K562 (cell line): ENCODE results near the gene ATP6V1G1. TPM values are rescaled to one million over a fixed set of nuclear protein-coding genes. Genes with fewer than 3 reads are reported as not detected.

Source experiments
- ATAC-seq: fragments of 200-7000 bp; cut with Tn5 transposase; 3 replicates; pipeline ENCODE4 v1.9.1; 2020; ENCODE audit warnings: moderate library complexity
- BruUV-seq: library from RNA; stranded (reverse); fragments of 400-500 nt; replicated peaks from 2 replicates; lab custom pipeline; 2021; lab: Mats Ljungman, UMichigan
- CTCF ChIA-PET: fragments of 300-600 bp; formaldehyde crosslinking; extraction: SDS; loops from one replicate; lab custom pipeline; 2021; ENCODE audit warnings: low intra/inter-chr PET ratio; lab: Yijun Ruan, JAX
- POLR2A ChIA-PET: fragments of 300-600, 350-650 bp; sonication (Branson Sonifier 250); formaldehyde crosslinking; extraction: SDS; loops from one replicate; lab custom pipeline; 2021; ENCODE audit warnings: antibody characterized with exemption, inconsistent platforms; lab: Yijun Ruan, JAX
- DNase-seq, 4 experiments: peaks; one replicate each; pipeline versions ENCODE4 v3.0.0 to v3.0.0-alpha.2; 2011 to 2018; ENCODE audit warnings: low spot score in 3 of 4, mixed read lengths in 3 of 4; ENCODE audit errors: extremely low read depth in 1 of 4
- FAIRE-seq: peaks from 2 replicates; lab custom pipeline; 2011; peaks lifted over from hg19 to GRCh38; lab: Jason Lieb, UNC
- H2AFZ ChIP-seq: 2 replicates; pipeline ENCODE4 v1.6.0; 2011; ENCODE audit warnings: low read depth, low read length, control low read depth, inconsistent platforms
- H3K27ac ChIP-seq: fragments of 200-600 bp; 3 replicates; pipeline ENCODE4 v1.8.0; 2011; ENCODE audit warnings: low read depth, mild to moderate bottlenecking, control low read depth, inconsistent platforms, low read length, moderate library complexity, mixed read lengths; ENCODE audit errors: extremely low read depth
- H3K27me3 ChIP-seq, 2 experiments: fragments of 300-600 bp in 1 of 2; 2 replicates in 1 of 2; 3 replicates in 1 of 2; pipeline versions ENCODE4 v1.6.0 to v1.8.0; 2011; ENCODE audit warnings: inconsistent platforms in 2 of 2, low read length in 2 of 2, mild to moderate bottlenecking in 1 of 2, mixed read lengths in 1 of 2, moderate library complexity in 1 of 2; ENCODE audit not compliant: control insufficient read depth in 2 of 2, insufficient read depth in 2 of 2
- H3K36me3 ChIP-seq: fragments of 300-600 bp; 3 replicates; pipeline ENCODE4 v1.8.0; 2011; ENCODE audit warnings: mild to moderate bottlenecking, low read length, inconsistent platforms; ENCODE audit not compliant: control insufficient read depth, insufficient read depth
- H3K4me1 ChIP-seq, 2 experiments: fragments of 200-600 bp in 1 of 2; replicated peaks in 1 of 2; 2 replicates in 1 of 2; 3 replicates in 1 of 2; pipeline versions ENCODE4 v1.5.1 to v1.8.0; 2011; ENCODE audit warnings: inconsistent platforms in 2 of 2, low read length in 2 of 2, mild to moderate bottlenecking in 1 of 2, mixed read lengths in 1 of 2, moderate library complexity in 1 of 2; ENCODE audit not compliant: control insufficient read depth in 2 of 2, insufficient read depth in 2 of 2
- H3K4me2 ChIP-seq: 2 replicates; pipeline ENCODE4 v1.6.1; 2011; ENCODE audit warnings: low read length, control low read depth, inconsistent platforms, mixed read lengths; ENCODE audit not compliant: insufficient read depth
- H3K4me3 ChIP-seq: fragments of 200-600 bp; sonication (generic), shearing (Covaris generic); 2 replicates; pipeline ENCODE4 v1.5.1; 2016; ENCODE audit warnings: control low read depth, inconsistent platforms
- H3K79me2 ChIP-seq: fragments of 200-600 bp; 3 replicates; pipeline ENCODE4 v1.8.0; 2011; ENCODE audit warnings: low read length, inconsistent platforms; ENCODE audit not compliant: control insufficient read depth, insufficient read depth
- H3K9ac ChIP-seq, 2 experiments: 2 replicates each; pipeline versions ENCODE4 v1.6.0 to v1.6.1; 2011; ENCODE audit warnings: low read depth in 2 of 2, low read length in 2 of 2, control low read depth in 1 of 2, inconsistent platforms in 1 of 2, mild to moderate bottlenecking in 1 of 2, mixed read lengths in 1 of 2; ENCODE audit not compliant: insufficient read depth in 1 of 2
- H3K9me1 ChIP-seq: one replicate; pipeline ENCODE4 v1.6.0; 2011; ENCODE audit warnings: inconsistent platforms, mild to moderate bottlenecking, low read length, moderate library complexity; ENCODE audit not compliant: control insufficient read depth, insufficient read depth
- H3K9me3 ChIP-seq: replicated peaks from 2 replicates; pipeline ENCODE4 v1.5.1; 2011; ENCODE audit warnings: low read depth, low read length, inconsistent platforms; ENCODE audit not compliant: control insufficient read depth, insufficient read depth
- H4K20me1 ChIP-seq: replicated peaks from 2 replicates; pipeline ENCODE4 v1.6.1; 2011; ENCODE audit warnings: low read length, inconsistent platforms, mixed read lengths; ENCODE audit not compliant: control insufficient read depth, insufficient read depth
- EZH2 ChIP-seq: IDR thresholded peaks from 2 replicates; pipeline ENCODE4 v1.6.1; 2012; ENCODE audit warnings: low read depth, mild to moderate bottlenecking, inconsistent platforms, low read length, borderline replicate concordance
- KHSRP ChIP-seq: fragments of 450-650 bp; IDR thresholded peaks from 2 replicates; pipeline ENCODE4 v1.6.1; 2017
- TRIM25 ChIP-seq: fragments of 450-650 bp; IDR thresholded peaks from 2 replicates; pipeline ENCODE4 v1.7.0; 2016; ENCODE audit warnings: borderline replicate concordance
- ZNF140 ChIP-seq: fragments of 250-450 bp; sonication (Bioruptor Pico); IDR thresholded peaks from 2 replicates; pipeline ENCODE4 v1.8.0; 2021; ENCODE audit warnings: moderate library complexity, mild to moderate bottlenecking, inconsistent platforms
- ZNF707 ChIP-seq: fragments of 250-450 bp; sonication (Bioruptor Pico); conservative IDR thresholded peaks from 2 replicates; pipeline ENCODE4 v1.8.0; 2022; ENCODE audit warnings: inconsistent platforms, mild to moderate bottlenecking, moderate library complexity
- ZNF766 ChIP-seq: fragments of 200-800 bp; sonication (Bioruptor generic); conservative IDR thresholded peaks from 2 replicates; pipeline ENCODE4 v1.6.1; 2016; ENCODE audit warnings: missing genetic modification characterization, missing compliant biosample characterization
- WGBS: fragments of 100-300 bp; shearing (Covaris generic); methylation state at CpG from one replicate; pipeline ENCODE4 v1.1.6; 2016; ENCODE audit warnings: low coverage, mixed read lengths; ENCODE audit not compliant: insufficient coverage; ENCODE audit errors: missing lambda C conversion rate; 5-methylcytosine and 5-hydroxymethylcytosine counted together
- in situ Hi-C: fragments of 300-500 bp; cut with MboI; formaldehyde crosslinking; loops from 4 replicates; pipeline ENCODE4 v1.15.0; 2018; ENCODE audit warnings: inconsistent platforms, mixed read lengths
- intact Hi-C: fragments of 100-400 bp; cut with micrococcal nuclease; formaldehyde crosslinking; loops from 2 replicates; pipeline ENCODE4 v1.14.2; 2022
- polyA plus RNA-seq, 8 experiments: library from polyadenylated mRNA; depleted of rRNA in 4 of 8; stranded (reverse) in 5 of 8; unstranded in 3 of 8; fragments of >200 nt; fragmentation: Nextera tagmentation in 2 of 8; fragmentation: Illumina TruSeq in 1 of 8; extraction: Ambion mirVana in 2 of 8; extraction: Trizol in 1 of 8; gene quantifications; 2 replicates each; pipeline versions ENCODE4 v1.2.1 to v1.2.3, GENCODE V29; 2011 to 2014; ENCODE audit warnings: inconsistent platforms in 1 of 8, missing spikeins in 1 of 8
- total RNA-seq, 7 experiments: library from RNA; depleted of rRNA in 6 of 7; stranded (reverse); fragments of >200 nt in 6 of 7; fragmentation: Illumina TruSeq in 2 of 7; extraction: Trizol in 2 of 7; gene quantifications; 2 replicates each; pipeline versions ENCODE4 v1.2.1 to v1.2.3, GENCODE V29; 2011 to 2021; ENCODE audit warnings: low replicate concordance in 1 of 7
- TF ChIP-seq, protein P1 (sequence below), 3 experiments: fragments of 200-800 bp in 1 of 3; sonication (Bioruptor generic) in 1 of 3; sonication (generic) in 1 of 3; formaldehyde crosslinking in 1 of 3; IDR thresholded peaks; 2 replicates each; pipeline versions ENCODE4 v1.6.1 to v1.8.0; 2016 to 2022; ENCODE audit warnings: mild to moderate bottlenecking in 2 of 3, missing compliant biosample characterization in 2 of 3, missing genetic modification characterization in 2 of 3, missing genetic modification reagents in 1 of 3
- TF ChIP-seq, protein P2 (sequence below): sonication (generic); formaldehyde crosslinking; IDR thresholded peaks from 2 replicates; pipeline ENCODE4 v1.9.0; 2022; ENCODE audit warnings: mild to moderate bottlenecking, missing genetic modification reagents
- TF ChIP-seq, protein P3 (sequence below): sonication (generic); formaldehyde crosslinking; IDR thresholded peaks from 2 replicates; pipeline ENCODE4 v1.8.0; 2022; ENCODE audit warnings: mild to moderate bottlenecking, missing genetic modification reagents
- TF ChIP-seq, protein P4 (sequence below): sonication (generic); formaldehyde crosslinking; IDR thresholded peaks from 2 replicates; pipeline ENCODE4 v1.8.1; 2023; ENCODE audit warnings: mild to moderate bottlenecking, missing genetic modification reagents

ATP6V1G1 gene
- total and polyA plus RNA-seq, 9 of the 15 experiments (the other 6 are each of a cell fraction or from before 2014, with no cell fraction given), result 88.4 to 492 (median 193) TPM

GRCh38 chr9:114591849-114592248 lies 4.3 kb downstream of the ATP6V1G1 start (continued):
- TF ChIP-seq, protein P1, sequence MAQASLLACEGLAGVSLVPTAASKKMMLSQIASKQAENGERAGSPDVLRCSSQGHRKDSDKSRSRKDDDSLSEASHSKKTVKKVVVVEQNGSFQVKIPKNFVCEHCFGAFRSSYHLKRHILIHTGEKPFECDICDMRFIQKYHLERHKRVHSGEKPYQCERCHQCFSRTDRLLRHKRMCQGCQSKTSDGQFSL (CRISPR knock-in tag; IDR thresholded peaks at IDR 0.05), result no peak
- TF ChIP-seq, protein P1 (tag; IDR thresholded peaks at IDR 0.05), result no peak
- TF ChIP-seq, protein P2, sequence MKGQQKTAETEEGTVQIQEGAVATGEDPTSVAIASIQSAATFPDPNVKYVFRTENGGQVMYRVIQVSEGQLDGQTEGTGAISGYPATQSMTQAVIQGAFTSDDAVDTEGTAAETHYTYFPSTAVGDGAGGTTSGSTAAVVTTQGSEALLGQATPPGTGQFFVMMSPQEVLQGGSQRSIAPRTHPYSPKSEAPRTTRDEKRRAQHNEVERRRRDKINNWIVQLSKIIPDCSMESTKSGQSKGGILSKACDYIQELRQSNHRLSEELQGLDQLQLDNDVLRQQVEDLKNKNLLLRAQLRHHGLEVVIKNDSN (CRISPR knock-in tag), result no peak
- TF ChIP-seq ZNF140 (CRISPR knock-in tag) (no peak), EZH2 (no peak), ZNF707 (no peak)

- DNase-seq (no peak), FAIRE-seq (no peak), ATAC-seq (no peak)
- H3K9ac ChIP-seq, result no peak overlapping the region
- POLR2A ChIA-PET, result interaction anchor here (0.9 to 2.2 kb wide), 4 partner anchors 8 to 19 kb away, joined by 3 to 8 read pairs (median 6); partner anchors contain the start of gene TMEM268
- peaks cover 70% of the 10 kb centered on the region for H3K79me2 ChIP-seq
- no peak overlapping the region for H2AFZ ChIP-seq
- peaks cover 4% of the 10 kb centered on the region for H3K9me1 ChIP-seq
- in situ Hi-C loops (no loop called here), intact Hi-C loops (no loop called here)
- H3K27ac ChIP-seq, result no peak overlapping the region
- H4K20me1 ChIP-seq, result peaks cover 7% of the 10 kb centered on the region
- no peak overlapping the region for H3K4me2 ChIP-seq
- no peak overlapping the region for H3K4me3 ChIP-seq
- 86% methylated on average over 6 of the region's 6 CpGs for WGBS
- CTCF ChIA-PET, result no interaction called here
- no peaks in the 10 kb centered on the region for H3K27me3 ChIP-seq
- H3K4me1 ChIP-seq, result peaks cover 3 to 6% of the 10 kb centered on the region in 2 experiments; a peak in 3 of 5 replicates
- peaks cover 69% of the 10 kb centered on the region for H3K36me3 ChIP-seq
- H3K9me3 ChIP-seq, result no peaks in the 10 kb centered on the region
- BruUV-seq, result no TSS peak
- TF ChIP-seq, protein P3, sequence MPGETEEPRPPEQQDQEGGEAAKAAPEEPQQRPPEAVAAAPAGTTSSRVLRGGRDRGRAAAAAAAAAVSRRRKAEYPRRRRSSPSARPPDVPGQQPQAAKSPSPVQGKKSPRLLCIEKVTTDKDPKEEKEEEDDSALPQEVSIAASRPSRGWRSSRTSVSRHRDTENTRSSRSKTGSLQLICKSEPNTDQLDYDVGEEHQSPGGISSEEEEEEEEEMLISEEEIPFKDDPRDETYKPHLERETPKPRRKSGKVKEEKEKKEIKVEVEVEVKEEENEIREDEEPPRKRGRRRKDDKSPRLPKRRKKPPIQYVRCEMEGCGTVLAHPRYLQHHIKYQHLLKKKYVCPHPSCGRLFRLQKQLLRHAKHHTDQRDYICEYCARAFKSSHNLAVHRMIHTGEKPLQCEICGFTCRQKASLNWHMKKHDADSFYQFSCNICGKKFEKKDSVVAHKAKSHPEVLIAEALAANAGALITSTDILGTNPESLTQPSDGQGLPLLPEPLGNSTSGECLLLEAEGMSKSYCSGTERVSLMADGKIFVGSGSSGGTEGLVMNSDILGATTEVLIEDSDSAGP (CRISPR knock-in tag), result no peak
- TF ChIP-seq, protein P4, sequence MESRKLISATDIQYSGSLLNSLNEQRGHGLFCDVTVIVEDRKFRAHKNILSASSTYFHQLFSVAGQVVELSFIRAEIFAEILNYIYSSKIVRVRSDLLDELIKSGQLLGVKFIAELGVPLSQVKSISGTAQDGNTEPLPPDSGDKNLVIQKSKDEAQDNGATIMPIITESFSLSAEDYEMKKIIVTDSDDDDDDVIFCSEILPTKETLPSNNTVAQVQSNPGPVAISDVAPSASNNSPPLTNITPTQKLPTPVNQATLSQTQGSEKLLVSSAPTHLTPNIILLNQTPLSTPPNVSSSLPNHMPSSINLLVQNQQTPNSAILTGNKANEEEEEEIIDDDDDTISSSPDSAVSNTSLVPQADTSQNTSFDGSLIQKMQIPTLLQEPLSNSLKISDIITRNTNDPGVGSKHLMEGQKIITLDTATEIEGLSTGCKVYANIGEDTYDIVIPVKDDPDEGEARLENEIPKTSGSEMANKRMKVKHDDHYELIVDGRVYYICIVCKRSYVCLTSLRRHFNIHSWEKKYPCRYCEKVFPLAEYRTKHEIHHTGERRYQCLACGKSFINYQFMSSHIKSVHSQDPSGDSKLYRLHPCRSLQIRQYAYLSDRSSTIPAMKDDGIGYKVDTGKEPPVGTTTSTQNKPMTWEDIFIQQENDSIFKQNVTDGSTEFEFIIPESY (CRISPR knock-in tag), result 0 out of 2 replicates have a peak, but pooled peaks have one; percentile 18
- TF ChIP-seq KHSRP, result no peak
- TF ChIP-seq ZNF766 (CRISPR knock-in tag), result no peak
- no peak for TF ChIP-seq TRIM25
Observed at GRCh38 chr9:114592356-114592755, 4.8 kb downstream of the ATP6V1G1 start.
